Measurements from ENCODE around the gene THRA. TPM values are rescaled to one million over a fixed set of nuclear protein-coding genes. Genes with fewer than 3 reads are reported as not detected.

The THRA gene
- total and polyA plus RNA-seq, 2 of the 8 experiments (the other 6 are each of a cell fraction or from before 2014, with no cell fraction given): 6.4 to 10.2 TPM

- peak overlapping the region; percentile 23; the same call in 1 of the 2 replicates for H4K8ac ChIP-seq (ENCODE audit: extremely low read depth, insufficient read depth, low read length)
- no peak overlapping the region for H3K18ac ChIP-seq (ENCODE audit: extremely low read depth, low read length)
- H3K79me1 ChIP-seq (ENCODE audit: low read depth, low read length): no peaks in the 10 kb centered on the region
- no peak overlapping the region for H3K4ac ChIP-seq (replicated peaks; ENCODE audit: insufficient read length, low read depth, low read length)
- ChIA-PET POLR2A (ENCODE audit: partially characterized antibody) (interaction anchor here (0.8 to 20.8 kb wide), 7 partner anchors 9 to 77 kb away, joined by 3 to 399 read pairs (median 7); partner anchors contain the start of genes CASC3, CSF3, MED24 and MSL1), CTCF (ENCODE audit: partially characterized antibody) (interaction anchor here (0.6 to 8.5 kb wide), 17 partner anchors 10 to 109 kb away, joined by 3 to 85 read pairs (median 5); partner anchors contain the start of genes NR1D1 and THRA)
- no peak overlapping the region for H3K23ac ChIP-seq (ENCODE audit: insufficient read length)
- no peak overlapping the region for H3K9ac ChIP-seq (replicated peaks in 1 of 4; ENCODE audit: extremely low read depth in 1 of 4, low read depth in 3 of 4, low read length in 3 of 4)
- no peak overlapping the region for H3K4me2 ChIP-seq (ENCODE audit: insufficient read depth in 1 of 2, low read depth in 2 of 2, low read length in 2 of 2)
- FAIRE-seq (no peak), DNase-seq (ENCODE audit: low read depth in 1 of 2, low spot score in 2 of 2) (no peak)
- no peak overlapping the region for H2BK20ac ChIP-seq (ENCODE audit: low read length)
- H2AFZ ChIP-seq (ENCODE audit: low read length): no peak overlapping the region
- no peak overlapping the region for H2BK15ac ChIP-seq (ENCODE audit: low read length)
- H4K20me1 ChIP-seq (replicated peaks in 1 of 2; ENCODE audit: control insufficient read depth in 1 of 2, insufficient read depth in 2 of 2, low read length in 2 of 2): peaks cover 0 to 7% of the 10 kb centered on the region in 2 experiments
- H3K79me2 ChIP-seq (ENCODE audit: control insufficient read depth in 1 of 2, insufficient read depth in 2 of 2, low read length in 2 of 2): no peaks in the 10 kb centered on the region
- no peaks in the 10 kb centered on the region for H3K27me3 ChIP-seq (replicated peaks in 1 of 4; ENCODE audit: control insufficient read depth in 3 of 4, extremely low read depth in 1 of 4, insufficient read depth in 3 of 4, low read length in 3 of 4)
- no peak overlapping the region for H2BK12ac ChIP-seq (ENCODE audit: low read depth, low read length)
- H3K4me1 ChIP-seq (replicated peaks in 1 of 4; ENCODE audit: control insufficient read depth in 3 of 4, insufficient read depth in 4 of 4, low read length in 3 of 4): peaks cover 0 to 27% (median 4%) of the 10 kb centered on the region in 4 experiments; a peak in 6 of 7 replicates
- no peak overlapping the region for H2BK5ac ChIP-seq (ENCODE audit: low read depth, low read length)
- H4K5ac ChIP-seq (ENCODE audit: insufficient read length, low read depth, low read length): no peak overlapping the region
- 82% methylated on average over 12 of the region's 14 CpGs; no CpG with 5 or more reads in 1 of the 2 experiments for WGBS, 2 experiments (ENCODE audit: extremely low coverage in 1 of 2, insufficient coverage in 1 of 2, insufficient read length in 1 of 2, insufficient replicate concordance in 2 of 2, low coverage in 1 of 2, low lambda C conversion rate in 2 of 2, missing lambda C conversion rate in 1 of 2)
- H4K91ac ChIP-seq (replicated peaks; ENCODE audit: insufficient read length, low read length): no peak overlapping the region
- no peak overlapping the region for H2BK120ac ChIP-seq (replicated peaks; ENCODE audit: low read depth, low read length)
- H2AK5ac ChIP-seq (ENCODE audit: low read depth, low read length): no peak overlapping the region
- H3K23me2 ChIP-seq (ENCODE audit: low read depth, low read length): peaks cover 5% of the 10 kb centered on the region; the same call in 1 of the 2 replicates
- no peak overlapping the region for H3K4me3 ChIP-seq (ENCODE audit: extremely low read depth in 1 of 4, insufficient read depth in 2 of 4, low read depth in 3 of 4, low read length in 4 of 4)
- no peak overlapping the region for H3K27ac ChIP-seq (ENCODE audit: low read depth, low read length)
- no peaks in the 10 kb centered on the region for H3K9me3 ChIP-seq (ENCODE audit: insufficient read depth in 2 of 2, low read depth in 1 of 2, low read length in 1 of 2)
- no peak overlapping the region for H3K14ac ChIP-seq (ENCODE audit: insufficient read length)
- no peak overlapping the region for H3K56ac ChIP-seq (replicated peaks; ENCODE audit: insufficient read length, low read depth, low read length)
- peaks cover 2 to 25% (median 18%) of the 10 kb centered on the region in 4 experiments; a peak in 5 of 8 replicates for H3K36me3 ChIP-seq (ENCODE audit: control insufficient read depth in 2 of 4, insufficient read depth in 4 of 4, low read length in 3 of 4)
- TF ChIP-seq EP300 (IDR thresholded peaks at IDR 0.05; ENCODE audit: borderline replicate concordance in 1 of 2, low read depth in 2 of 2, low read length in 2 of 2): no peak
- TF ChIP-seq RNF2 (IDR thresholded peaks at IDR 0.05; ENCODE audit: borderline replicate concordance, low read depth, low read length, missing control alignments, poor library complexity, severe bottlenecking): no peak
- TF ChIP-seq KDM4A (IDR thresholded peaks at IDR 0.05; ENCODE audit: low read depth, low read length, severe bottlenecking): no peak
- no peak for TF ChIP-seq TEAD4 (IDR thresholded peaks at IDR 0.05; ENCODE audit: low read depth, low read length)
- no peak for TF ChIP-seq HDAC2 (IDR thresholded peaks at IDR 0.05; ENCODE audit: borderline replicate concordance in 1 of 2, low read depth in 2 of 2, low read length in 2 of 2)
- TF ChIP-seq TAF1 (IDR thresholded peaks at IDR 0.05; ENCODE audit: low read depth, low read length): no peak
- no peak for TF ChIP-seq JUND (IDR thresholded peaks at IDR 0.05; ENCODE audit: low read length)
- no peak for TF ChIP-seq EGR1 (IDR thresholded peaks at IDR 0.05; ENCODE audit: borderline replicate concordance, low read depth, low read length)
- no peak for TF ChIP-seq NANOG (IDR thresholded peaks at IDR 0.05; ENCODE audit: insufficient read depth, low read depth, low read length, poor library complexity, severe bottlenecking)
Observed at GRCh38 chr17:40090237-40091119, 27.7 kb downstream of the THRA start.

All from H1 (cell line).